Measurements from ENCODE around the gene DMC1.

Gene DMC1

DNA sequence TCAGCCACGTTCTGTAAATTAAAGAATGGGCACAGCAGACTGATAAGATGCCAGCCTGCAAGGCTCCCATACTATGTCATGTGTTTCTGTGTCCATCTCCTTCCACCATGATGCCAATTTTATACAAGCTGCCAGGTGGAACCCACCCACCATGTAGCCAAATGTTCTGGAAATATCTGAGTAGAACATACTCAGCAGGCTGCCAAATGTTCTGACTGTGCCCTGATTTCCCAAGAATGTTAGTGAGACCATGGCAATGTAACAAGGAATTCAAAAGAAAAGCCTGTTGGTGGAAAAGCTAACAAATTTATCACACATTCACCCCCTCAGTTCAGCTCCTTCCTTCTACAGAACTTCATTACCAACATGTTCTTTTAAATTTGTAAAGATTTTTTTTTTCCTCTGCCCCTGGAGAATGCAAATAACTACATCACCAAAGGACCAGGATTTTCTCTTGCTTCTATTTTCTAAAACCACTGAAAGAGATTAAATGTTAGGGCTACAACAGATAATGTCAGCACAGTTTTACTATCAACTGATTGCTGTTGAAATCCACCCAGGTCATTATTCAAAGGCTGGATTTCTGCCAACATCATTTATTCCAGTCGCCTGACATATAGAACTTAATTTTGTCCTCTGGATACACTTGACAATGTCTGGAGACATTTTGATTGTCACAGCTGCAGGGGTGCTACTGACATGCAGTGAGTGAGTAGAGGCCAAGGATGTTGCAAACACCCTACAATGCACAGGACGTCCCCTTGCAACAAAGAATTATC lies 3.1 kb downstream of the DMC1 start:
- no peak for DNase-seq

DNA sequence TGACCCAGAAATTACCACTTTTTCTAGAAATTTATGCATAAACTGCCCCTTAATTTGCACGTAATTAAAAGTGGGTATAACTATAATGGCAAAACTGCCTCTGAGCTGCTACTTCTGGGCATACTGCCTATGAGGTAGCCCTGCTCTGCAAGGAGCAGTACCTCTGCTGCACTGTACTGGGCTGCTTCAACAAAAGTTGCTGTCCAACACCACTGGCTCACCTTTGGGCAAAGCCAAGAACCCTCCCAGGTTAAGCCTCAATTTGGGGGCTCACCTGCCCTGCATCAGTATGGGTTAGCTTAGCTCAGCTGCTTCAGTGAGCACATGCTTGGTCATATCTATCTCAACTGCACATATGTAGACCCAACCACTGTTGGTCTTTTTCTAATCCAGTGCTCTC lies 4.5 kb downstream of the DMC1 start:
- no peak for DNase-seq

DNA sequence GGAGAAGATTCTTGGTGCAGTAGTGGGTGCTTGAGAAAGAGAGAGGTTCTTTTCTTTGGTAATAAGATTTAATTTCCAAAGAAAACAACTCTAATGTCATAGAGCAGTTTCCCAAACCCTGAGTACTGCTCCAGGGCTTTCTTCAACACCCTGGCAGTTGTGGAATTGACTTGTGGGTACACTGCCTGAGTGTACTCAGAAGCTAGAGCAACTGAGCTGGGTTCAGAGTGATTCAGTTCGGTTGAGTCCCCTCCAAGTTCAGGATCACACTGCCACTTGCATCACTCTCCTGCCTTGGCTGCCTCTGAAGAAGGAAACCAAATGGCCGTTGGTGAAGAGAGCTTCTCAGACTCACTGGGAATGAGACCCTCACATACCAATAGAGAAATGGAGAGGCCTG lies 5.3 kb downstream of the DMC1 start:
- no peak for DNase-seq

DNA sequence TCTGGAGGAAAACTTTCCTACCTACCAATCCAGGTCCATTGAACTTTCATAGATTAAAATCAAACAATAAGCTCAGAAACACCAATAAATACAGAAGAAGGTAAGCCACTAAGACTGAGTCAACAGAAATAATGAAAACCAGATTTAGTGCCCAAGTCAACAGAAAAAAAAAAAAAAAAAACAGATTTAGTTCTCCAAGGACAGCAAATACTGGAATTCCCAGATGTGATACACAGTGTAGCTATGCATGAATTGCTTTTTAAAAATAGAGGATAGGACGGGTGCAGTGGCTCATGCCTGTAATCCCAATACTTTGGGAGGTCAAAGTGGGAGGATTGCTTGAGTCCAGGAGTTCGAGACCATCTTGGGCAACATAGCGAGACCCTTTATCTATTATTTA lies 15.7 kb downstream of the DMC1 start:
- no peak for DNase-seq

DNA sequence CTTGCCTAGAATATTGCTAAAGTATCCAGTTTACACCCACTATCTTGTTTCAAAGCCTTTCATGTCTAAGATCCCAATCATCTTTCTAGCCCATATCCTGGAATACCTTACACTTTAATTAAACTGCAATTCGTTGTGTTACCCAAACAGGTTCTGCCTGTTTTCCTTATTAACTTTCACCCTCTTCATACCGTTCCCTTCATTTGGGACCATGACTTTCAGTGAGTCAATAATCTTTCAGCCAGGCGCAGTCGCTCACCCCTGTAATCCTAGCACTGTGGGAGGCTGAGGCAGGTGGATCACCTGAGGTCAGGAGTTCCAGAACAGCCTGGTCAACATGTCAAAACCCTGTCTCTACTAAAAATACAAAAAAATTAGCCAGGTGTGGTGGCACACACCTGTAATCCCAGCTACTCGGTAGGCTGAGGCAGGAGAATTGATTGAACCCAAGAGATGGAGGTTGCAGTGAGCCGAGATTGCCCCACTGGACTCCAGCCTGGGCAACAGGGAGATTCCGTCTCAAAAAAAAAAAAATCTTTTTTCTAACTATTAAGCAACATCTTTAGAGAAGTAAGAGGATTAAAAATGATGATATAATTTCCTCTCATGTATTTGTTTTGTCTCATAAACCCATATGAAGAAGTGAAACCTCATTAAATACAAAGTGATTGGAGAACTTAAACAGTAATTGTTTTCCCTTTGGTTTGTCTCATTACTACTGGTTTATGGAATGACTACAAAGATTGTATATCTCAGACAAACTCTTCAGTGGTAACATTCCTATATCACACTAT lies 20.7 kb downstream of the DMC1 start:
- DNase-seq: no peak

DNA sequence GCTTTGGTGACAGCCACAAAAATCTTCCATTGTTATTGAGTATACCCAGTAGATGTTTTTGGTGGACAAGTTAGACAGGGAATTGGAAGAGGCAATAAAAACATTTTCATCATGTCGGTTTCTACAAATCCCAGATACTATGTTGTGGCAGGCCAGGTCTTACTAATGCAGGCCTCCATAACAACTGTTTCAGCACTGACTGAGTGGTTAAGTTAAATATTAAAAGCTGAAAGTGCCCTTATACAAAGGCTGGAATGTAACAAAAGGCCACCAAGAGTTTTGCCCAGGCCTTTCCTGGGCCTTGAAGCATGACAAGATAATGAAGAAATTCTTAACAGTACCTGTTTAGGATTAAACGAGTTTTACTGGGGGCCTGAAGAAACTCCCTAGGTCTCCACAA lies 29.3 kb downstream of the DMC1 start:
- DNase-seq: no peak

DNA sequence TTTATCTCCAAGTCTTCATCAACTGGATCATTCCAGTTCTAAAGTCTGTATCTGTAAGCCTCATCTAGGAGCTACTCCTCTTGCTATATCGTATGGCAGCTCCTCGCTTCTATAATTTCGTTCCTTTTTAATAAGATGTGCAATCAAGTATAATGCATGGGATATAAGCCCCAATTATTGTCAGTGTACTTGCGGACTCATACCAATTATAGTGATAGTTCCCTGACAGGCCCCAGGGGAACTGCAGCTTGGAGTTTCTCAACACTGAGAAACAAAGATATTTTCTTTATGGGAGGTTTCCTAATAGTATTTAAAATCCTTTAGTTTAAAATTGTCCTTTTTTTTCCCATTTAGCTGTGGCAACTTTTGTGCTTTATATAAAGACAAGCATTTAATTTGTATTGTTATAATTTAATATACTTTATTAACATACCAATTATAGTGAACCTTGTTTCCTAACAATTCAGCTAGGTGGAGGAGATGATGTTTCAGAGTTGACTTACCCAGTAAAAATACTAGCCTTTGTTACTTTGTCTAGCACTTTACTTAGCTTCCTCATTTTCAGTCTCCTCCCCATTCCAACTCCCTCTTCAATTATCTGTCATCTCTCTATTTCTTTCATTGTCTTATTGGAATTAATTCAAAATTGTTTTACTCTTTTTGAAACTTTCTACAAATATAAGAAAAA lies 38.6 kb downstream of the DMC1 start:
- DNase-seq: no peak

DNA sequence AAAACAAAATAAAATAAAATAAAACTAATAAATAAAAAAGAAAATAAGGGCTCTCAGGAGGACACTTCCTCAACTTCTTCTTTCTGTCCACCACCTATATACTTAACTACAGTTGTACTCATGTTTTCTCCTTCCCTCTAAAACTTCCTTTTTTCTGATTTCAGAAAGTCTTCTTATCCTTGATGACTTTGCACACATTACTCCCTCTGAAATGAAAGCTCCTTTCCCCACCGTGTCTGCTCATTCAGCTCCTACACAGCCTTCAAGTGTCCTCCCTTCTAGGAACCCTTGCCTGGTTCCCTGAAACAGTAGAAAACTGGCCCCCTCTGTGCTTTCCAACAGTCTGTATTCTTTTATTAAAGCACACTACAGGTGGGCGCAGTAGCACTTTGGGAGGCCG lies 45.6 kb downstream of the DMC1 start:
- no peak for DNase-seq

DNA sequence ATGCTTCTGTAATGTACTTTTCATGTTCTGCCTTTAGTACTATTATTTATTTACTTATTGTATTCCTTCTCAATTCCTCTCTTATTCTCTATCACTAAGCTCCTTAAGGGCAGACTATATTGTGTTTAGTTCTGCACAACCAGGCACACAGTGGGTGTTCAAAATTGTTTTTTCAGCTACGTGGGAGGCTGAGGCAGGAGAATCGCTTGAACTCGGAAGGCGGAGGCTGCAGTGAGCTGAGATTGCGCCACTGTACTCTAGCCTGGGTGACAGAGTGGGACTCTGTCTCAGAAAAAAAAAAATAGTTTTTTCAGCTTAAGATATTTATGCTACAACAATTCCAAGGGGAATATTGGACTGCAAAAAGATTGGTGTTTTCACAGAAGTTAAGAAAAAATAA lies 46.5 kb downstream of the DMC1 start:
- DNase-seq: no peak

DNA sequence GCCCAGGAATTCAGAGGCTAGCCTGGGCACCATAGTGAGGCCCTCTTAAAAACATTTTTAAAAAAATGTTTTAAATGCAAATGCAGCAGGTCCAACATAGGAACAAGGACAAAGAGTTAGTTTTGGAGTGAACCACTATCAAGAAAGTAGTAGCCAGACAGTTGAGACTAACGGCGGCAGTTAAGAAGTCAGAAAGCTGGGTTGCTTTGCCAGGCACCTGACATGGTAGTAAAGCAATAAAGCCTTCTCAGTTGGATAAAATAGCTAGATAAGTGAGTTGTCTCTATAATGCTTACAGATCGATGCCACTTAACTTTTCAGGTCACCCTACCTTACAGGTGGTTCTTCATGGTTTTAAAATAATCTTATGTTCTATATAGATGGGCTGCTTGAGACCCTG lies 47.0 kb downstream of the DMC1 start:
- no peak for DNase-seq

DNA sequence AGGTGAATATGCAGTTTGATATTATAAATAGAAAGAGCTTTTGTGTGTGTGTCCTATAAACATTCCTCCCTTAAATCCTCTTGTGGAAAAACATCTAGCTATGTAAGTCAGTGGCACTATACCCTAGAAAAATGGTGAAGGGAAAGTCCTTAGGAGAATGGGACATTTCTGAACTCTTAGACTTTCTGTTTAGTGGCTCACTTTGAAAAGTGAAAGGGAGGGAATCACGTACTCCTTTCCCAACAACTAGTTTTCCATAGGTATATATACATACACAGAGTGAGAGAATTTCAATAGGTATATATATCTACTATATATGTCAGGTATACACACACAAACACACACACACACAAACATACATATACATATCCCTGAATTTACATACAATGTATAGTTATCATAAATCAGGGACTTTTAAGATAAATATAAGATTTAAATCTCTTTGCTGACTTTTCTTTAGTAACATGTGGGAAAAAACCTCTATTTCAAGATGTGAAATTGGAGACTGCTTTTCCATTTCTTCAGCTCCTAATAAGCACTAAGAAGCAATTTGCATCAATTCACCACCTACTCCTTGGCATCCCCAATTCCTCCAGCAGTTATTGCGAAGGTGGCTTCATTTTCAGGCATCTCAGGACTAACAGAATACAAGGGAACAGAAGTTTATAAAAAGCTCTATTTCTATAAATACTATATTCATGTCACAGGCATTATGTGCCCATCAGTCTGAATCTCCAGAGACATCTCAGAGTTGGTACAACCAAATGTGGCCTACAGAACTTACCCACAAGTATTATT lies 50.3 kb downstream of the DMC1 start:
- DNase-seq: no peak

DNA sequence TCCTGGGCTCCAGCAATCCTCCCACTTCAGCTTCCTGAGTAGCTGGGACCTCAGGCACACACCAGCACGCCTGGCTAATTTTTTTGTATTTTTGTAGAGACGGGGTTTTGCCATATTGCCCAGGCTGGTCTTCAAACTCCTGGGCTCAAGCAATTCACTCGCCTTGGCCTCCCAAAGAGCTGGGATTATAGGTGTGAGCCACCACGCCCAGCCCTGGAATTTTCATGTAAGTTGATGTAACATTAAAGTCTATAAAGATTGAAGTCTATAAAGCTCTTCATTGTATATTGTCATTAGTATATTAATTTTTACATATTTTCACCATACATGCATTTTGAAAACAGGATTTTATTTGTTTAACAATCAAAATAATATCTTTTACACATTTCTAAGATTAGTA lies 51.4 kb downstream of the DMC1 start:
- no peak for DNase-seq

DNA sequence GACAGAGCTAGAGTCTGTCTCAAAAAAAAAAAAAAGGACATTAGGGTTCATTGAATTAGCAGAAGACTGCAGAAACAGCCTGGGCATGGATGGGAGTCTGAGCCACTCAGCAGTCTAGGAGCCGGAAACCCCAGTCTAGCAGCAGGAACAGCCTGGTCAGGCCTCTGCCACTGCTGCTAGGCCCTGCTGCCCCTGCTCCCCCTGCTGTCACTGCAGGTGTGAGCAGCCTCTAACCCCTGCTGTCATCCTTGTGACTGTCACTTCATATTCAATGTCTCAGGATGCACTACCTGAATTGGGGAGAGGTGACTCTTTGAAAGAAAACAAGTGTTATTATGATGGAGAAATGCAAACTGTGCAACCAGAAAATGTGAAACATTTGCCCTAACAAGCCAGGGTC lies 56.9 kb downstream of the DMC1 start:
- no peak for DNase-seq

DNA sequence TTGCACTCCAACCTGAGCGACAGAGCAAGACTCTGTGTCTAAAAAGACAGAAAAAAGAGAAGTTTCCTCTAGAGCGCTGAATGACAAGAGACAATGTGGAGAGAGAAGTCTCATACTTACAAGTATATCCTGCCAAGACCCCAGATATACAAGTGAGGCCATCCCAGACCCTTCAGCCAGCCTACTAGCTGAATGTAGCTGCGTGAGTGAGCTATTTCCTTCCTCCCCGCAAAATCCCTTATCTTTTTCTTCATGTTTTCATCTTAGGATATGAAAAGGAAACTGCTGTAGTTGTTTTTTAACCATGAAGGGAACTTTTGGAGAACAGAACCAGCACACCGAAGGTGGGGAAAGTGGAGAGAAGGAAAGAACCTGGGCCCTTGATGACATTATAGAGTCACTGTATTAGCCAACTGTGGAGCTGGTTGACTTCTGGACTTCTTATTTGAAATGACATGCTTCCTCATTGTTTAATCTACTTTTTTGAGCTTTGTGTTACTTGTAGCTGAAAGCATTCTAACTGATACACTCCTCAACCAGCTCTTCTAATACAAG lies 59.5 kb downstream of the DMC1 start:
- DNase-seq: no peak

DNA sequence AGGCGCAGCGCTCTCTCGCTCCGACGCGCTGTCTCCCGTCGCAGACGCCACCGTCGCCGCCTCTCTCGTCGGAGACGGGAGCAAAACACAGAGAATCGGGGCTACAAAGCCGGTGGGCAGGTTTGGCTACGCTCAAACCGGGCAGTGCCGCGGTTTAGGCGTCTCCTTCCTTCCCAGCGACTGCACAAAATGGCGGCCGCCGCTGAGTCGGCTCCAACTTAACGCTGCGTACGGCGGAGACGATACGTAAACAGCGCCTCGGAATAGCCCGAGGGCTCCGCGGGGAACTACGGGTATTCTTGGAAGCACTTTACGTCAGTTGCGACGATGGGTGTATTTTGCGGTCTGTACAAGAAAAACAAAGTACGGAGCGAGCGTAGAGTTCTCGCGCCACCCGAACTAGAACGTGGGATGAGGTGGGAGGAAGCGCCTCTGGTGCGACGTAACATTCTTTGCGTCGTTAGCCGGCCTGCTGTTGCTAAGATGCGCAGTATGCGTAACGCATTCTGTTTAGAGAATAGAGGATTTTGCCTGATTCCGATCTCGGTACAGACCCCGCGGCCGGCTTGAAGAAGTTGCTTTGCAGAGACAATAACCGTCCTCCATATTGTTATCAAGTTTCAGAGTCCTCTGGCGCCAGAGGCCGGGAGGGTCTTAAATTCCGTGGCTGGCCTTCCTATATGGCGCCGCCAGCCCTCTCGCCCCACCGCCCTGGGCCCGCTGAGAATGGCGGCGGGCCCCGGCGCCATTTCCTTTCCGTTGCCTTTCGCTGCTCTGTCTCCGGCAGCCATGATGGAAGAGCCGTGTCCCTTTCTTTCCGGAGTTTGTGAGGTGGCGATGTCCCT lies 63.6 kb downstream of the DMC1 start, which contains the start of gene DDX17:
Gene DDX17 (minus strand): TSS at position 194 of the 845 bp plus-strand sequence.
- peak; percentile 91 for DNase-seq

DNA sequence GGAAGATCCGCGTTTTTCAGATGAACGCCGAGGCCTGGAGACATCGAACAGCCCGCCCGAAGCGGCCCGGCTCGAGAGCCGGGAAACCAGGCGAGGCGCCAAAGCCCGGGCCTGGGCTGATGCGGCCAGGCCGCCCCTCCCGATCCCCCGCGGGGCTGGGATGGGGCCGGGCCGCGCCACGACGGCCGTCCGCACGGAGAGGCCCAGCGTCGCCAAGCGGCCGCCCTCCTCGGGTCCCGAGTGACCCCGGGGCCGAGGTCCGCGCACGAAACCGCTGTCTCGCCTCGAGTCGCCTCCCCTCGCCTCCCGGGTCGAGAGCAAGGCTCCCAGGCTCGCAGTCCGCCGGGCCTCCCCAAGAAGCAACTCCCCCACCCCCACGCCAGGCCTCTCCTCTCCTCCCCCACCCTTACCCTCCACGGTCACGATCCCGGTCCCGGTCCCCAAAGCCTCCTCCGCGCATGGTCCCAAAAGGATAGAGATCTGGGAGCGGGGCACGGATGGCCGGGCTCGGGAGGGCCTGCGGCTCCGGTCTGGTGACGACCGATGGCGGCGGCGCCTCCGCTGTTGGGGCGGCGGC lies 64.4 kb downstream of the DMC1 start:
- DNase-seq: no peak

DNA sequence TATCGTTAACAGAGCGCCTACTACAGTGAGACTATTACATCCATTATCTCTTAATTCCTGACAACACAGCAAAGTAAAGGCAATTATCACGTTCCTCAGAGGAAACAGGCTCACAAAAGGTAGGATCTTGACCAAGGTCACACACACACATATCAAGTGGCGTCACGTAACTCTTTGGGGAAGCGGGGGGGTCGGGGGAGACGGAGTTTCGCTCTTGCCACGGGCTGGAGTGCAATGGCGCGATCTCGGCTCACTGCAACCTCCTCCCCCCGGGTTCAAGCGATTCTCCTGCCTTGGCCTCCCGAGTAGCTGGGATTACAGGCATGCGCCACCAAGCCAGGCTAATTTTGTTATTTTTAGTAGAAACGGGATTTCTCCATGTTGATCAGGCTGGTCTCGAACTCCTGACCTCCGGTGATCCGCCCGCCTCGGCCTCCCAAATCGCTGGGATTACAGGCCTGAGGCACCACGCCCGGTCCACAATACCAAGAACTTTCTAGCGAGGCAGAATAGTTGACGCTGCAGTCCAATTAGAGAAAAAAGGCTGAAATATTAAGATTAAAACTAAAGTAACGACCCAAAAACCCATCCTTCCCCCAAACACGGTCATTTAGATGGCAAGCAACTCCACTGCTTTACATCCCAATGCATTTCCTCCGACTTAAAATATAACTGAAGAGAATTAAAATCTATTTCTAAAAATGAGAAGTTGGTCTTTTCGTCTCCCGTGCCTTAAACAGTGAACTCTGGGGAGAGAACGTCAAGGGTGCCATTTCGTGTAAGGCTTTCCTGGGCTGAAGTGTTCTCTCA lies 65.0 kb downstream of the DMC1 start:
- no peak for DNase-seq

DNA sequence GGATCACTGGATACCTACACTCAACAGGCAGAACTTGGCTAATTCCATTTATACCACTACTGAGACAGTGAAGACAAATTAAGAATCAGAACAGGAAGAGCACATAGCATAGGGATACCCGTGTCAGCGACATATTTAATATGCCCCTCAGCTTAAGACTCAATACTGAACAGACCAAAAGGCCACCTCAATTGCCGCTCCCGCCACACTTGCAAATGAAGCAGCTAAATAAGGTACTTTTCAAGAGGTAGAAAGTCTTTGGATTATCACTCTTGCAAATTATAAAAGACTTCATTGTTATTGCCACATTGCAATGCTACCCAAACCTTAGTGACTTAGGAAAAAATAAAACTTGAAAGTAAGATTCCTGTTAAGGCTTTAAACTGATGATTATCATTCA lies 67.0 kb downstream of the DMC1 start:
- DNase-seq: no peak

DNA sequence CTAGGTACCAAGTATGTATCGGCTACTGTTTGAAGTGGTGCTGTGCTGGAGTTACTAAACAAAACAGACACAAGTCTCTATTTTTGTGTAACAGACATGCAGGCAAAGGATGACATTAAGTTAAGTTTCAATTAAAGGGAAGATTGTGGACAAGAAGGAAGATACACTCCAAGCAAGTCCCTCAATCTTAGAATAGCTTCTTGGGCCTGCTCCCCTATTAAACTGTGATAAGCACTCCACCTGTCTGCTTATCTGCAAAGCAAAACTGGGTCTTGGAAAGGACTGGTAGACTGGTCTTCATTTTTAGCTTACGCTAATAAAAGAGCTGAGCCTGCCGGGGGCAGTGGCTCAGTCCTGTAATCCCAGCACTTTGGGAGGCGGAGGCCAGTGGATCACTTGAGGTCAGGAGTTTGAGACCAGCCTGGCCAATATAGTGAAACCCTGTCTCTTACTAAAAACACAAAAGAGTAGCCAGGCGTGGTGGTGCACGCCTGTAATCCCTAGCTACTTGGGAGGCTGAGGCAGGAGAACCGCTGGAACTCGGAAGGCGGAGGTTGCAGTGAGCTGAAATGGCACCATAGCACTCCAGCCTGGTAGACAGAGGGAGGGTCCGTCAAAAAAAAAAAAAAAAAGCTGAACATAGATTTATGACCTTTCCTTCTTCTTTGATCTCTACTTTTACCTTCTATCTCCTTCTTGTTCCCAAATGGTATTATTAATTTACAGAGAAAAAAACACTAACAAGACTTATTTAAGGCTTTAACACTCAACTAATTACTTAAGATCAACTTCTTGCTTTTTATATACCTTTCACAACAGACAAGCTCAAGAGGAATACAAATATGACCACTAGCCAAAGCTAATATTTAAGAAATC lies 67.9 kb downstream of the DMC1 start:
- DNase-seq: no peak
